ENCODE data around the gene MECP2. TPM values are rescaled to one million over a fixed set of nuclear protein-coding genes. Genes with fewer than 3 reads are reported as not detected.

The MECP2 gene
- total and polyA plus RNA-seq, 2 donors (not counting 1 experiment from before 2014, with no cell fraction given) = 11.5 to 24.9 TPM

GRCh38 chrX:154051201-154051810 lies 46.2 kb downstream of the MECP2 start:
- Histone ChIP-seq H3K79me2 (ENCODE audit: control insufficient read depth, insufficient read depth, low read length) (peaks cover 22% of the 10 kb centered on the region), H3K27ac (ENCODE audit: insufficient read depth, low read length) (no peak overlapping the region), H3K27me3 (ENCODE audit: control insufficient read depth, insufficient read depth, low read length) (no peaks in the 10 kb centered on the region), H3K4me3 (replicated peaks in 1 of 4; ENCODE audit: control extremely low read depth in 1 of 4, insufficient read depth in 1 of 4, low read depth in 3 of 4, low read length in 4 of 4) (no peak overlapping the region), H4K20me1 (ENCODE audit: control insufficient read depth, extremely low read depth, insufficient read depth, low read length) (no peaks in the 10 kb centered on the region), H3K4me1 (ENCODE audit: control insufficient read depth, extremely low read depth, insufficient read depth, low read length) (peaks cover 6% of the 10 kb centered on the region), H2AFZ (ENCODE audit: low read length) (no peak overlapping the region), H3K9me3 (ENCODE audit: control insufficient read depth, insufficient read depth, low read depth, low read length) (no peaks in the 10 kb centered on the region), H3K4me2 (ENCODE audit: extremely low read depth, insufficient read depth, low read length) (no peak overlapping the region), H3K9ac (ENCODE audit: insufficient read depth, low read length) (no peak overlapping the region), H3K36me3 (ENCODE audit: control insufficient read depth, insufficient read depth, low read length) (no peaks in the 10 kb centered on the region)
- peak; percentile 43 to 64 for DNase-seq (ENCODE audit: low read depth in 2 of 2)
- TF ChIP-seq CTCF (conservative IDR thresholded peaks at IDR 0.05 in 1 of 2, IDR thresholded peaks at IDR 0.05 in 1 of 2; ENCODE audit: low read depth in 1 of 2, low read length in 2 of 2) (peak; percentile 61 to 66), EZH2 (IDR thresholded peaks at IDR 0.05; ENCODE audit: low read length, missing control alignments) (no peak)

- no peak overlapping the region for H2AFZ ChIP-seq (ENCODE audit: low read length)
- H3K4me1 ChIP-seq (ENCODE audit: control insufficient read depth, extremely low read depth, insufficient read depth, low read length) = peaks cover 8% of the 10 kb centered on the region
- no peak overlapping the region for H3K4me3 ChIP-seq (replicated peaks in 1 of 4; ENCODE audit: control extremely low read depth in 1 of 4, insufficient read depth in 1 of 4, low read depth in 3 of 4, low read length in 4 of 4)
- no peaks in the 10 kb centered on the region for H3K27me3 ChIP-seq (ENCODE audit: control insufficient read depth, insufficient read depth, low read length)
- no peak for DNase-seq (ENCODE audit: low read depth in 2 of 2)
- TF ChIP-seq EZH2 (IDR thresholded peaks at IDR 0.05; ENCODE audit: low read length, missing control alignments) (no peak), CTCF (conservative IDR thresholded peaks at IDR 0.05 in 1 of 2, IDR thresholded peaks at IDR 0.05 in 1 of 2; ENCODE audit: low read depth in 1 of 2, low read length in 2 of 2) (no peak)
- no peaks in the 10 kb centered on the region for H4K20me1 ChIP-seq (ENCODE audit: control insufficient read depth, extremely low read depth, insufficient read depth, low read length)
- no peaks in the 10 kb centered on the region for H3K9me3 ChIP-seq (ENCODE audit: control insufficient read depth, insufficient read depth, low read depth, low read length)
- no peak overlapping the region for H3K4me2 ChIP-seq (ENCODE audit: extremely low read depth, insufficient read depth, low read length)
- H3K36me3 ChIP-seq (ENCODE audit: control insufficient read depth, insufficient read depth, low read length) = no peaks in the 10 kb centered on the region
- peaks cover 23% of the 10 kb centered on the region for H3K79me2 ChIP-seq (ENCODE audit: control insufficient read depth, insufficient read depth, low read length)
- H3K27ac ChIP-seq (ENCODE audit: insufficient read depth, low read length) = no peak overlapping the region
- H3K9ac ChIP-seq (ENCODE audit: insufficient read depth, low read length) = no peak overlapping the region
Measured at GRCh38 chrX:154050113-154050495, 47.4 kb downstream of the MECP2 start.

- H3K4me1 ChIP-seq (ENCODE audit: control insufficient read depth, extremely low read depth, insufficient read depth, low read length) = peaks cover 8% of the 10 kb centered on the region
- H3K79me2 ChIP-seq (ENCODE audit: control insufficient read depth, insufficient read depth, low read length) = peaks cover 26% of the 10 kb centered on the region
- H3K9me3 ChIP-seq (ENCODE audit: control insufficient read depth, insufficient read depth, low read depth, low read length) = no peaks in the 10 kb centered on the region
- H3K27ac ChIP-seq (ENCODE audit: insufficient read depth, low read length) = no peak overlapping the region
- no peak overlapping the region for H2AFZ ChIP-seq (ENCODE audit: low read length)
- no peaks in the 10 kb centered on the region for H4K20me1 ChIP-seq (ENCODE audit: control insufficient read depth, extremely low read depth, insufficient read depth, low read length)
- no peak for TF ChIP-seq EZH2 (IDR thresholded peaks at IDR 0.05; ENCODE audit: low read length, missing control alignments)
- TF ChIP-seq CTCF (conservative IDR thresholded peaks at IDR 0.05 in 1 of 2, IDR thresholded peaks at IDR 0.05 in 1 of 2; ENCODE audit: low read depth in 1 of 2, low read length in 2 of 2) = no peak
- no peak overlapping the region for H3K4me3 ChIP-seq (replicated peaks in 1 of 4; ENCODE audit: control extremely low read depth in 1 of 4, insufficient read depth in 1 of 4, low read depth in 3 of 4, low read length in 4 of 4)
- H3K9ac ChIP-seq (ENCODE audit: insufficient read depth, low read length) = no peak overlapping the region
- DNase-seq (ENCODE audit: low read depth in 2 of 2) = no peak
- H3K4me2 ChIP-seq (ENCODE audit: extremely low read depth, insufficient read depth, low read length) = no peak overlapping the region
- no peaks in the 10 kb centered on the region for H3K36me3 ChIP-seq (ENCODE audit: control insufficient read depth, insufficient read depth, low read length)
- no peaks in the 10 kb centered on the region for H3K27me3 ChIP-seq (ENCODE audit: control insufficient read depth, insufficient read depth, low read length)
Measured at GRCh38 chrX:154049209-154050112, 48.1 kb downstream of the MECP2 start.

All from fibroblast of lung (primary cell).